Caco-2 (cell line): Measurements from ENCODE around the gene SLF2. TPM values are rescaled to one million over a fixed set of nuclear protein-coding genes. Genes with fewer than 3 reads are reported as not detected.
A peak's percentile ranks its signal among the peaks of the same experiment; 100 is the strongest.

Experiments used
- BruUV-seq: library from RNA; stranded (reverse); fragments of 400-500 nt; replicated peaks from 2 replicates; lab custom pipeline; 2021; lab: Mats Ljungman, UMichigan
- CTCF ChIA-PET: fragments of 300-600 bp; sonication (Branson Sonifier 250); formaldehyde crosslinking; loops from one replicate; lab custom pipeline; 2022; ENCODE audit warnings: antibody characterized with exemption; lab: Charles Lee
- POLR2A ChIA-PET: fragments of 300-600 bp; sonication (Branson Sonifier 250); formaldehyde crosslinking; loops from one replicate; lab custom pipeline; 2022; ENCODE audit warnings: antibody characterized with exemption; lab: Charles Lee
- DNase-seq, 2 experiments: peaks; one replicate each; pipeline versions ENCODE4 v3.0.0 to v3.0.0-alpha.2; 2020 to 2022
- H3K27me3 ChIP-seq: replicated peaks from 2 replicates; pipeline ENCODE4 v1.6.0; 2011; ENCODE audit warnings: low read length; ENCODE audit not compliant: control insufficient read depth, insufficient read depth
- H3K36me3 ChIP-seq: 2 replicates; pipeline ENCODE4 v1.5.1; 2011; ENCODE audit warnings: low read length; ENCODE audit not compliant: control insufficient read depth, insufficient read depth
- H3K4me1 ChIP-seq: fragments of 250-450 bp; sonication (Bioruptor Pico); 2 replicates; pipeline ENCODE4 v1.5.1; 2020; ENCODE audit warnings: mild to moderate bottlenecking
- H3K4me3 ChIP-seq: 2 replicates; pipeline ENCODE4 v1.5.1; 2011; ENCODE audit warnings: low read depth, mild to moderate bottlenecking, control low read depth, low read length
- H3K9me3 ChIP-seq: fragments of 250-450 bp; sonication (Bioruptor Pico); 2 replicates; pipeline ENCODE4 v1.5.1; 2020; ENCODE audit warnings: mild to moderate bottlenecking, moderate library complexity
- H3K27ac Mint-ChIP-seq: one replicate; pipeline ENCODE4 v1.8.0; 2022; ENCODE audit warnings: mixed read lengths; ENCODE audit not compliant: unreplicated experiment
- H3K27me3 Mint-ChIP-seq: one replicate; pipeline ENCODE4 v1.8.0; 2022; ENCODE audit warnings: mixed read lengths; ENCODE audit not compliant: insufficient read depth, unreplicated experiment
- H3K36me3 Mint-ChIP-seq: one replicate; pipeline ENCODE4 v1.8.0; 2022; ENCODE audit warnings: mild to moderate bottlenecking, mixed read lengths; ENCODE audit not compliant: insufficient read depth, unreplicated experiment
- H3K4me1 Mint-ChIP-seq: one replicate; pipeline ENCODE4 v1.8.0; 2022; ENCODE audit warnings: low read depth, mixed read lengths; ENCODE audit not compliant: unreplicated experiment
- H3K4me3 Mint-ChIP-seq: one replicate; pipeline ENCODE4 v1.8.0; 2022; ENCODE audit warnings: mild to moderate bottlenecking, moderate library complexity, mixed read lengths; ENCODE audit not compliant: unreplicated experiment
- H3K9me3 Mint-ChIP-seq: one replicate; pipeline ENCODE4 v1.8.0; 2022; ENCODE audit warnings: mixed read lengths; ENCODE audit not compliant: unreplicated experiment
- CTCF ChIP-seq, 2 experiments: fragments of 200-600 bp in 1 of 2; IDR thresholded peaks; 1 replicate in 1 of 2; 2 replicates in 1 of 2; pipeline versions ENCODE4 v1.5.1 to v1.8.0; 2011 to 2022; ENCODE audit warnings: antibody characterized with exemption in 1 of 2, control low read depth in 1 of 2, inconsistent platforms in 1 of 2, low read depth in 1 of 2, low read length in 1 of 2, mild to moderate bottlenecking in 1 of 2, moderate library complexity in 1 of 2; ENCODE audit not compliant: insufficient read depth in 1 of 2, severe bottlenecking in 1 of 2, unreplicated experiment in 1 of 2
- intact Hi-C: fragments of 100-400 bp; cut with micrococcal nuclease; formaldehyde crosslinking; loops from one replicate; pipeline ENCODE4 v1.10.0; 2022; ENCODE audit not compliant: unreplicated experiment
- total RNA-seq: library from RNA; stranded (reverse); gene quantifications from 2 replicates; pipeline ENCODE4 v1.2.3, GENCODE V29; 2022

SLF2 gene
- total RNA-seq, 1 experiment from 2014 or later: 25.2 TPM

GRCh38 chr10:100969187-100970075, 56.7 kb downstream of the SLF2 start, which contains the start of gene SEMA4G:
Gene SEMA4G, plus strand, starts transcription at chr10:100969504. Its CDS starts 3,409 bp downstream, at chr10:100972913.
- Histone ChIP-seq H3K4me1 (peaks cover 33% of the 10 kb centered on the region), H3K9me3 (no peaks in the 10 kb centered on the region), H3K4me3 (peak within 1 kb of the TSS; percentile 98), H3K27me3 (no peaks in the 10 kb centered on the region), H3K36me3 (peaks cover 8% of the 10 kb centered on the region)
- intact Hi-C loops: no loop called here
- TF ChIP-seq CTCF (IDR thresholded peaks at IDR 0.05; ENCODE audit: insufficient read depth in 1 of 2, low read depth in 1 of 2, low read length in 1 of 2, severe bottlenecking in 1 of 2, unreplicated experiment in 1 of 2): peak; percentile 80 to 83
- H3K4me1 Mint-ChIP-seq: peaks cover 50% of the 10 kb centered on the region
- ChIA-PET POLR2A (interaction anchor here (1.0 to 1.2 kb wide), 2 partner anchors 28 kb away, joined by 3 read pairs; no protein-coding TSS in a partner anchor), CTCF (interaction anchor here (0.7 to 2.4 kb wide), 8 partner anchors 12 to 127 kb away, joined by 3 to 12 read pairs (median 3); no protein-coding TSS in a partner anchor)
- BruUV-seq: no TSS peak
- peaks cover 35% of the 10 kb centered on the region for H3K36me3 Mint-ChIP-seq
- no peaks in the 10 kb centered on the region for H3K27me3 Mint-ChIP-seq
- H3K27ac Mint-ChIP-seq: peak within 1 kb of the TSS; percentile 86
- peak; percentile 69 to 80 for DNase-seq
- H3K9me3 Mint-ChIP-seq: no peaks in the 10 kb centered on the region
- peak within 1 kb of the TSS; percentile 90 for H3K4me3 Mint-ChIP-seq

GRCh38 chr10:100970076-100970913, 57.5 kb downstream of the SLF2 start:
- ChIA-PET POLR2A (interaction anchor here (1.0 to 1.2 kb wide), 3 partner anchors 27 to 61 kb away, joined by 3 to 5 read pairs (median 3); no protein-coding TSS in a partner anchor), CTCF (interaction anchor here (0.7 to 2.4 kb wide), 5 partner anchors 12 to 77 kb away, joined by 3 to 12 read pairs (median 4); no protein-coding TSS in a partner anchor)
- peak overlapping the region; percentile 90 for H3K4me3 Mint-ChIP-seq
- H3K9me3 Mint-ChIP-seq: no peaks in the 10 kb centered on the region
- H3K27ac Mint-ChIP-seq: peak overlapping the region; percentile 86
- BruUV-seq: TSS peak; percentile 31
- peaks cover 50% of the 10 kb centered on the region for H3K4me1 Mint-ChIP-seq
- peak; percentile 68 to 85 for DNase-seq
- Histone ChIP-seq H3K4me3 (peak overlapping the region; percentile 98), H3K4me1 (peaks cover 33% of the 10 kb centered on the region), H3K27me3 (no peaks in the 10 kb centered on the region), H3K9me3 (no peaks in the 10 kb centered on the region), H3K36me3 (peaks cover 10% of the 10 kb centered on the region)
- peaks cover 37% of the 10 kb centered on the region for H3K36me3 Mint-ChIP-seq
- H3K27me3 Mint-ChIP-seq: no peaks in the 10 kb centered on the region
- intact Hi-C loops: no loop called here
- no peak for TF ChIP-seq CTCF (IDR thresholded peaks at IDR 0.05; ENCODE audit: insufficient read depth in 1 of 2, low read depth in 1 of 2, low read length in 1 of 2, severe bottlenecking in 1 of 2, unreplicated experiment in 1 of 2)
